ENCODE measurements around the gene TRMT10A. TPM values are rescaled to one million over a fixed set of nuclear protein-coding genes. Genes with fewer than 3 reads are reported as not detected.

The TRMT10A gene
- total and polyA plus RNA-seq, 2 of the 13 experiments (the other 11 are each of a cell fraction or from before 2014, with no cell fraction given): 3.9 to 12.6 TPM

DNA sequence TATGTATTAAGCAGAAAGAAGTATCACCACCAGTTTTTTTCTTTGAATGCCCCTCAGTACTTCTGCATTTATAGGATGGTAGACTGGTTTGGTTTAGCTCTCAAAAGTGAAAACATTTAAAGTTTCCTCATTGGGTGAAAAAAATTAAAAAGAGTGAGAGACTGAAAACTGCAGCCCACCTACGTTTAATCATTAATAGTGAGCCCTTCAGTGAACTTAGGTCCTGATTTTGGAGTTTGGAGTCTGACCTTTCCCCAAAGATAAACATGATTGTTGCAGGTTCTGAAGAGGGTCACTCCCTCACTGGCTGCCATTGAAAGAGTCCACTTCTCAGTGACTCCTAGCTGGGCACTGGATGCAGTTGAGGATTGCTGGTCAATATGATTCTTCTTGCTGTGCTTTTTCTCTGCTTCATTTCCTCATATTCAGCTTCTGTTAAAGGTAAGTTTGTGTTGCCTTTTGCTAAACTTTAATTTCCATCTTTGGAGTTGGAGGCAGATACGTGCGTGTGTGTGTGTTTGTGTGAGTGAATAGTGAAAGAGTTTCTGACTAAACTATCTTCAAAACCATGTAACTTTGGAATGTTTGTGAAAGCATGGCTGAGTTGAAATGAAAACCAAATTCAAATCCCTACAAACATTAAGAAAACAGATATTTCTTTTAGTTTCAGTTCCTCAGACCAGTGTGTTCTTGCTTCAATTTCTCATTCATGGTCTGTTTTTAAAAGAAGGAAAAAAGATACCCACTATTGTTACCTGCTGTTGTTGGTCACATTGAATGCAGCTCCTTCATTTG is 10.9 kb upstream of the TRMT10A start, which contains the start of gene MTTP (continued):
- TF ChIP-seq, protein P1, sequence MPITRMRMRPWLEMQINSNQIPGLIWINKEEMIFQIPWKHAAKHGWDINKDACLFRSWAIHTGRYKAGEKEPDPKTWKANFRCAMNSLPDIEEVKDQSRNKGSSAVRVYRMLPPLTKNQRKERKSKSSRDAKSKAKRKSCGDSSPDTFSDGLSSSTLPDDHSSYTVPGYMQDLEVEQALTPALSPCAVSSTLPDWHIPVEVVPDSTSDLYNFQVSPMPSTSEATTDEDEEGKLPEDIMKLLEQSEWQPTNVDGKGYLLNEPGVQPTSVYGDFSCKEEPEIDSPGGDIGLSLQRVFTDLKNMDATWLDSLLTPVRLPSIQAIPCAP (CRISPR knock-in tag; IDR thresholded peaks at IDR 0.05; ENCODE audit: low read depth): no peak
- no peak for TF ChIP-seq CCDC6 (CRISPR knock-in tag; IDR thresholded peaks at IDR 0.05)
- TF ChIP-seq ELF3 (CRISPR knock-in tag; IDR thresholded peaks at IDR 0.05): peak; percentile 65
- TF ChIP-seq, protein P2, sequence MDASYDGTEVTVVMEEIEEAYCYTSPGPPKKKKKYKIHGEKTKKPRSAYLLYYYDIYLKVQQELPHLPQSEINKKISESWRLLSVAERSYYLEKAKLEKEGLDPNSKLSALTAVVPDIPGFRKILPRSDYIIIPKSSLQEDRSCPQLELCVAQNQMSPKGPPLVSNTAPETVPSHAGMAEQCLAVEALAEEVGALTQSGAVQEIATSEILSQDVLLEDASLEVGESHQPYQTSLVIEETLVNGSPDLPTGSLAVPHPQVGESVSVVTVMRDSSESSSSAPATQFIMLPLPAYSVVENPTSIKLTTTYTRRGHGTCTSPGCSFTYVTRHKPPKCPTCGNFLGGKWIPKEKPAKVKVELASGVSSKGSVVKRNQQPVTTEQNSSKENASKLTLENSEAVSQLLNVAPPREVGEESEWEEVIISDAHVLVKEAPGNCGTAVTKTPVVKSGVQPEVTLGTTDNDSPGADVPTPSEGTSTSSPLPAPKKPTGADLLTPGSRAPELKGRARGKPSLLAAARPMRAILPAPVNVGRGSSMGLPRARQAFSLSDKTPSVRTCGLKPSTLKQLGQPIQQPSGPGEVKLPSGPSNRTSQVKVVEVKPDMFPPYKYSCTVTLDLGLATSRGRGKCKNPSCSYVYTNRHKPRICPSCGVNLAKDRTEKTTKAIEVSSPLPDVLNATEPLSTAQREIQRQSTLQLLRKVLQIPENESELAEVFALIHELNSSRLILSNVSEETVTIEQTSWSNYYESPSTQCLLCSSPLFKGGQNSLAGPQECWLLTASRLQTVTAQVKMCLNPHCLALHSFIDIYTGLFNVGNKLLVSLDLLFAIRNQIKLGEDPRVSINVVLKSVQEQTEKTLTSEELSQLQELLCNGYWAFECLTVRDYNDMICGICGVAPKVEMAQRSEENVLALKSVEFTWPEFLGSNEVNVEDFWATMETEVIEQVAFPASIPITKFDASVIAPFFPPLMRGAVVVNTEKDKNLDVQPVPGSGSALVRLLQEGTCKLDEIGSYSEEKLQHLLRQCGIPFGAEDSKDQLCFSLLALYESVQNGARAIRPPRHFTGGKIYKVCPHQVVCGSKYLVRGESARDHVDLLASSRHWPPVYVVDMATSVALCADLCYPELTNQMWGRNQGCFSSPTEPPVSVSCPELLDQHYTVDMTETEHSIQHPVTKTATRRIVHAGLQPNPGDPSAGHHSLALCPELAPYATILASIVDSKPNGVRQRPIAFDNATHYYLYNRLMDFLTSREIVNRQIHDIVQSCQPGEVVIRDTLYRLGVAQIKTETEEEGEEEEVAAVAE (CRISPR knock-in tag; IDR thresholded peaks at IDR 0.05; ENCODE audit: borderline replicate concordance): no peak
- TF ChIP-seq, protein P3, sequence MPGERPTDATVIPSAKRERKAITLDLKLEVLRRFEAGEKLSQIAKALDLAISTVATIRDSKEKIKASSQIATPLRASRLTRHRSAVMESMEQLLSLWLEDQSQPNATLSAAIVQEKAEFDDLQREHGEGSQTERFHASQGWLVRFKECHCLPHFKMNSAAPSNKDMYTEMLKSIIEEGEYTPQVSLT (CRISPR knock-in tag; IDR thresholded peaks at IDR 0.05; ENCODE audit: borderline replicate concordance, low read depth): no peak
- no peak for TF ChIP-seq SRSF1 (optimal IDR thresholded peaks at IDR 0.05; ENCODE audit: low read depth, low read length)
- no peak for TF ChIP-seq HMGA1 (CRISPR knock-in tag; conservative IDR thresholded peaks at IDR 0.05)
- no peak for TF ChIP-seq ZFP36L2 (CRISPR knock-in tag; IDR thresholded peaks at IDR 0.05)
- no peak for TF ChIP-seq AGO2 (optimal IDR thresholded peaks at IDR 0.05; ENCODE audit: low read depth, low read length)
- TF ChIP-seq, protein P4, sequence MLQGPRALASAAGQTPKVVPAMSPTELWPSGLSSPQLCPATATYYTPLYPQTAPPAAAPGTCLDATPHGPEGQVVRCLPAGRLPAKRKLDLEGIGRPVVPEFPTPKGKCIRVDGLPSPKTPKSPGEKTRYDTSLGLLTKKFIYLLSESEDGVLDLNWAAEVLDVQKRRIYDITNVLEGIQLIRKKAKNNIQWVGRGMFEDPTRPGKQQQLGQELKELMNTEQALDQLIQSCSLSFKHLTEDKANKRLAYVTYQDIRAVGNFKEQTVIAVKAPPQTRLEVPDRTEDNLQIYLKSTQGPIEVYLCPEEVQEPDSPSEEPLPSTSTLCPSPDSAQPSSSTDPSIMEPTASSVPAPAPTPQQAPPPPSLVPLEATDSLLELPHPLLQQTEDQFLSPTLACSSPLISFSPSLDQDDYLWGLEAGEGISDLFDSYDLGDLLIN (CRISPR knock-in tag; IDR thresholded peaks at IDR 0.05; ENCODE audit: borderline replicate concordance): no peak
- TF ChIP-seq KLF13 (CRISPR knock-in tag; IDR thresholded peaks at IDR 0.05): no peak
- 0 out of 2 replicates have a peak, but pooled peaks have one; percentile 55 for TF ChIP-seq ZSCAN29 (CRISPR knock-in tag; conservative IDR thresholded peaks at IDR 0.05)
- TF ChIP-seq, protein P5, sequence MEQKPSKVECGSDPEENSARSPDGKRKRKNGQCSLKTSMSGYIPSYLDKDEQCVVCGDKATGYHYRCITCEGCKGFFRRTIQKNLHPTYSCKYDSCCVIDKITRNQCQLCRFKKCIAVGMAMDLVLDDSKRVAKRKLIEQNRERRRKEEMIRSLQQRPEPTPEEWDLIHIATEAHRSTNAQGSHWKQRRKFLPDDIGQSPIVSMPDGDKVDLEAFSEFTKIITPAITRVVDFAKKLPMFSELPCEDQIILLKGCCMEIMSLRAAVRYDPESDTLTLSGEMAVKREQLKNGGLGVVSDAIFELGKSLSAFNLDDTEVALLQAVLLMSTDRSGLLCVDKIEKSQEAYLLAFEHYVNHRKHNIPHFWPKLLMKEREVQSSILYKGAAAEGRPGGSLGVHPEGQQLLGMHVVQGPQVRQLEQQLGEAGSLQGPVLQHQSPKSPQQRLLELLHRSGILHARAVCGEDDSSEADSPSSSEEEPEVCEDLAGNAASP (CRISPR knock-in tag; IDR thresholded peaks at IDR 0.05; ENCODE audit: borderline replicate concordance): peak; percentile 40; the same call in 1 of the 2 replicates
- TF ChIP-seq SP2 (CRISPR knock-in tag; IDR thresholded peaks at IDR 0.05): no peak
- no peak for TF ChIP-seq ZFYVE20 (CRISPR knock-in tag; IDR thresholded peaks at IDR 0.05; ENCODE audit: borderline replicate concordance, low read depth)
- TF ChIP-seq, protein P6, sequence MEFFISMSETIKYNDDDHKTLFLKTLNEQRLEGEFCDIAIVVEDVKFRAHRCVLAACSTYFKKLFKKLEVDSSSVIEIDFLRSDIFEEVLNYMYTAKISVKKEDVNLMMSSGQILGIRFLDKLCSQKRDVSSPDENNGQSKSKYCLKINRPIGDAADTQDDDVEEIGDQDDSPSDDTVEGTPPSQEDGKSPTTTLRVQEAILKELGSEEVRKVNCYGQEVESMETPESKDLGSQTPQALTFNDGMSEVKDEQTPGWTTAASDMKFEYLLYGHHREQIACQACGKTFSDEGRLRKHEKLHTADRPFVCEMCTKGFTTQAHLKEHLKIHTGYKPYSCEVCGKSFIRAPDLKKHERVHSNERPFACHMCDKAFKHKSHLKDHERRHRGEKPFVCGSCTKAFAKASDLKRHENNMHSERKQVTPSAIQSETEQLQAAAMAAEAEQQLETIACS (CRISPR knock-in tag; IDR thresholded peaks at IDR 0.05): no peak
- peak; percentile 97 for TF ChIP-seq POLR2AphosphoS5 (IDR thresholded peaks at IDR 0.05; ENCODE audit: low read depth, low read length)
- TF ChIP-seq RFX3 (CRISPR knock-in tag; IDR thresholded peaks at IDR 0.05): no peak
- no peak for TF ChIP-seq BHLHE40 (IDR thresholded peaks at IDR 0.05; ENCODE audit: low read length)
- no peak for TF ChIP-seq PAWR (CRISPR knock-in tag; IDR thresholded peaks at IDR 0.05; ENCODE audit: borderline replicate concordance)

Measured in HepG2 (cell line).